GM12872 (cell line): ENCODE results near the gene EME2.

Source experiments
- CTCF ChIP-seq: IDR thresholded peaks from 3 replicates; pipeline ENCODE4 v1.5.1; 2011; ENCODE audit warnings: low read depth, mild to moderate bottlenecking, low read length, moderate library complexity; ENCODE audit not compliant: insufficient read depth

The EME2 gene

GRCh38 chr16:1792836-1793577 is 20.4 kb downstream of the EME2 start:
- TF ChIP-seq CTCF, result no peak

GRCh38 chr16:1793578-1794220 is 21.1 kb downstream of the EME2 start, which contains the start of gene IGFALS:
IGFALS (minus strand) TSS chr16:1793705; CDS start chr16:1793652, 53 bp downstream.
- no peak for TF ChIP-seq CTCF

- no peak for TF ChIP-seq CTCF
Measured at GRCh38 chr16:1794221-1794871, 21.7 kb downstream of the EME2 start.

- no peak for TF ChIP-seq CTCF
Measured at GRCh38 chr16:1794908-1795666, 22.5 kb downstream of the EME2 start.

- TF ChIP-seq CTCF, result no peak
Measured at GRCh38 chr16:1800701-1801100, 28.1 kb downstream of the EME2 start.

GRCh38 chr16:1807626-1808025 is 35.0 kb downstream of the EME2 start:
- TF ChIP-seq CTCF, result no peak

- TF ChIP-seq CTCF, result no peak
Measured at GRCh38 chr16:1808691-1809090, 36.1 kb downstream of the EME2 start.
